PFSK-1 (cell line): ENCODE results near the gene AFF2.

Source experiments
- FOXP2 ChIP-seq: optimal IDR thresholded peaks from 2 replicates; pipeline ENCODE3; 2011; ENCODE audit warnings: borderline replicate concordance, control low read depth, inconsistent platforms; ENCODE audit not compliant: insufficient read depth; ENCODE audit errors: extremely low read length, extremely low read depth
- POLR2AphosphoS5 ChIP-seq: IDR thresholded peaks from 2 replicates; pipeline ENCODE4 v1.6.1; 2012; ENCODE audit warnings: low read depth, mild to moderate bottlenecking, control low read depth, low read length, moderate library complexity
- SIN3A ChIP-seq: IDR thresholded peaks from 2 replicates; pipeline ENCODE4 v1.6.1; 2012; ENCODE audit warnings: mild to moderate bottlenecking, low read length, moderate library complexity, borderline replicate concordance; ENCODE audit not compliant: insufficient read depth
- TAF1 ChIP-seq: IDR thresholded peaks from 2 replicates; pipeline ENCODE4 v1.6.1; 2012; ENCODE audit warnings: low read length, control low read depth, borderline replicate concordance; ENCODE audit not compliant: insufficient read depth
- TF ChIP-seq, protein P1 (sequence below), 2 experiments: IDR thresholded peaks; 2 replicates each; pipeline versions ENCODE4 v1.6.1 to v1.8.0; 2011 to 2012; ENCODE audit warnings: low read depth in 2 of 2, low read length in 2 of 2, control low read depth in 1 of 2, inconsistent platforms in 1 of 2, mild to moderate bottlenecking in 1 of 2, moderate library complexity in 1 of 2; ENCODE audit not compliant: insufficient read depth in 1 of 2

Gene AFF2

DNA sequence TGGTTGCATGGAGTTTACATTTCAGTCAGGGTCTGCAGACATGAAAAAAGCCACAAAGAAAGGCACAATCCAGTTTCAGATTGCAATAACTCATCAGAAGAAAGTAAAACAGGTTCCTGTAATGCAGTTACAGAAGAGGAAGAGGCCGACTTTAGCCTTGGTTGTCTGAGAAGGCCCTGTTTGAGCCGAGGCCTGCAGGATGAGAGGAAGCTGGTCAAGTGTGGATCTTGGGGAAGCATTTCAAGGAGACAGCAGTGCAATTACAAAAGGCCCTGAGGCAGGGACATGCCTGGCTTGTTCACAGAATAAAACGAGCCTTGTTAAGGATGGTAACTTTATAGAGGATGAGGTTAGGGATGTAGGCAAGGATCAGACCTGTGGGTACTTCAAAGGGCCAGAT lies 62.4 kb downstream of the AFF2 start:
- TF ChIP-seq POLR2AphosphoS5 (no peak), TAF1 (no peak), SIN3A (no peak), FOXP2 (no peak)
- TF ChIP-seq, protein P1, sequence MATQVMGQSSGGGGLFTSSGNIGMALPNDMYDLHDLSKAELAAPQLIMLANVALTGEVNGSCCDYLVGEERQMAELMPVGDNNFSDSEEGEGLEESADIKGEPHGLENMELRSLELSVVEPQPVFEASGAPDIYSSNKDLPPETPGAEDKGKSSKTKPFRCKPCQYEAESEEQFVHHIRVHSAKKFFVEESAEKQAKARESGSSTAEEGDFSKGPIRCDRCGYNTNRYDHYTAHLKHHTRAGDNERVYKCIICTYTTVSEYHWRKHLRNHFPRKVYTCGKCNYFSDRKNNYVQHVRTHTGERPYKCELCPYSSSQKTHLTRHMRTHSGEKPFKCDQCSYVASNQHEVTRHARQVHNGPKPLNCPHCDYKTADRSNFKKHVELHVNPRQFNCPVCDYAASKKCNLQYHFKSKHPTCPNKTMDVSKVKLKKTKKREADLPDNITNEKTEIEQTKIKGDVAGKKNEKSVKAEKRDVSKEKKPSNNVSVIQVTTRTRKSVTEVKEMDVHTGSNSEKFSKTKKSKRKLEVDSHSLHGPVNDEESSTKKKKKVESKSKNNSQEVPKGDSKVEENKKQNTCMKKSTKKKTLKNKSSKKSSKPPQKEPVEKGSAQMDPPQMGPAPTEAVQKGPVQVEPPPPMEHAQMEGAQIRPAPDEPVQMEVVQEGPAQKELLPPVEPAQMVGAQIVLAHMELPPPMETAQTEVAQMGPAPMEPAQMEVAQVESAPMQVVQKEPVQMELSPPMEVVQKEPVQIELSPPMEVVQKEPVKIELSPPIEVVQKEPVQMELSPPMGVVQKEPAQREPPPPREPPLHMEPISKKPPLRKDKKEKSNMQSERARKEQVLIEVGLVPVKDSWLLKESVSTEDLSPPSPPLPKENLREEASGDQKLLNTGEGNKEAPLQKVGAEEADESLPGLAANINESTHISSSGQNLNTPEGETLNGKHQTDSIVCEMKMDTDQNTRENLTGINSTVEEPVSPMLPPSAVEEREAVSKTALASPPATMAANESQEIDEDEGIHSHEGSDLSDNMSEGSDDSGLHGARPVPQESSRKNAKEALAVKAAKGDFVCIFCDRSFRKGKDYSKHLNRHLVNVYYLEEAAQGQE (IDR thresholded peaks at IDR 0.05; ENCODE audit: insufficient read depth in 1 of 2, low read depth in 2 of 2, low read length in 2 of 2) = no peak

DNA sequence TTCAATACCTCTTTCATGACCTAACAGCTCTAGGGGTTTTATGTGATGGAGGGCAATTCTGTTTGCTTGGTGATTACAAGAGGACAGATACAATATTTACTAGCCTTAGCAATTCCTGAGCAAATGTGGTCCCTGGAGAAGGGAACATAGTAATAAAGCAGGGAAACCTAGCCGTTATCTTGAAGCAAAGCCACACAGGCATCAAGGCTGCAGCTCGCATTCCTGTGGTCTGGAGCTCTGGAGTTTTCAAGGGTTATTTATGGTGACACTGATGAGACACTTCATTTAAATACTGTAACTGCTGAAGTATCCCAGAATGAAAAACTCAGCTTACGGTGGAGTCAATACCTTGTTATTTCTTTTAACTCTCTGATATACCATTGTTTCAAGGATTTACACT lies 66.8 kb downstream of the AFF2 start:
- TF ChIP-seq, protein P1 (IDR thresholded peaks at IDR 0.05; ENCODE audit: insufficient read depth in 1 of 2, low read depth in 2 of 2, low read length in 2 of 2) = no peak
- no peak for TF ChIP-seq SIN3A
- no peak for TF ChIP-seq TAF1
- TF ChIP-seq POLR2AphosphoS5 = no peak
- no peak for TF ChIP-seq FOXP2

DNA sequence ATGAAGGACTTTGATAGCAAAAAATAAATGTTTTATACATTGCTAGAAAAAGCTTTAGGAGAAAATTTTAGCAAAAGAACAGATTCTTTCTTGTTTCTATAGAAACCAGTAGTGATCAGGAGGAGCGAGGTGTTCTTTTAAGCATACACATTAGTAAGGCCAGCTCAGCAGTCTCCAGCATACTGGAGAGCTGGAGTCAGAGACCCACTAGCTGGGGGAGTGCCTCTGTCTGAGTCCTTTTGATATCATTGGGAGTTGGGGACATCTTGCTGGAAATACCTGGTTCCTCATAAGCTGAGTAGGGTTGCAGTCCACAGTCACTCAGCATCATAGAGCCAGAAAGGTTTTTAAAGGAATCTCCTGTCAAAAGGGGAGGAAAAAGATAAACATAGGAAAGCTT lies 67.4 kb downstream of the AFF2 start:
- TF ChIP-seq SIN3A (no peak), POLR2AphosphoS5 (no peak), FOXP2 (no peak), TAF1 (no peak)
- TF ChIP-seq, protein P1 (IDR thresholded peaks at IDR 0.05; ENCODE audit: insufficient read depth in 1 of 2, low read depth in 2 of 2, low read length in 2 of 2) = no peak

DNA sequence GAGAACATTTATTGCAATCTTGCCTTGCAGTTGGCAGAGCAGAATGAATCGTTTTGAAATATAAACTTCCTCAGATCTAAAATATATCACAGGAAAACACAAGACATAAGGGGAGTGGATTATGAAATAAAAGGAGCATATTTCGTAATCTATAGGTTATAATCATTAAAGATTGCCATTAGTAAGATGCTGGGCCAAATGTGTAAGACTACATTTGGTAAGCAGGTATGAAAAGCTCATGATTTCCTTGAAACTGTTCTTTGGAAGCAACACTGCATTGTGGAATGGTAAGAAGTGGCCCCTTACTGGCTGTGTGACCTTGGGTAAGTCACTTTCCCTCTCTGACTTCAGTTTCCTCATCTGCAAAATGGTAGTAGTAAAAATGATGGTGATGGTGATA lies 68.3 kb downstream of the AFF2 start:
- no peak for TF ChIP-seq SIN3A

DNA sequence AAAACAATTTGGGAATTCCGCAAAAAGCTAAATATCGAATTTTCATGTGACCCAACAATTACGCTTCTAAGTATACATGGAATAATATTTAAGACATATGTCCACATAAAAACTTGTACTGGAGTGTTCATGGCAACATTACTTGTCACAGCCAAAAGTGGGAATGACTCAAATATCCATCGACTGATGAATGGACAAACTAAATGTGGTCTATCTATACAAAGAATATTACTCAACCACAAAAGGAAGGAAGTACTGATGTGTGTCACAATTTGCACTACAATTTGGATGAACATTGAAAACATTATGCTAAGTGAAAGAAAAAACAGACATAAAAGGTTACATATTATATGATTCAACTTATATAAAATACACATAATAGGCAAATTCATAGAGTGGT lies 71.9 kb downstream of the AFF2 start:
- TF ChIP-seq POLR2AphosphoS5 (no peak), TAF1 (no peak), SIN3A (no peak), FOXP2 (no peak)
- TF ChIP-seq, protein P1 (IDR thresholded peaks at IDR 0.05; ENCODE audit: insufficient read depth in 1 of 2, low read depth in 2 of 2, low read length in 2 of 2) = no peak
